DND-41 (cell line): Measurements from ENCODE around the gene ACOT13.

ENCODE experiments used
- EZH2 ChIP-seq: IDR thresholded peaks from 3 replicates; pipeline ENCODE4 v1.6.1; 2012; ENCODE audit warnings: borderline replicate concordance, low read depth, mild to moderate bottlenecking, moderate library complexity, low read length, inconsistent platforms; ENCODE audit not compliant: severe bottlenecking
- TF ChIP-seq, protein P1 (sequence below): IDR thresholded peaks from 2 replicates; pipeline ENCODE4 v1.5.1; 2012; ENCODE audit warnings: borderline replicate concordance, low read length, moderate library complexity, mild to moderate bottlenecking; ENCODE audit not compliant: poor library complexity, severe bottlenecking; ENCODE audit errors: extremely low read depth

DNA sequence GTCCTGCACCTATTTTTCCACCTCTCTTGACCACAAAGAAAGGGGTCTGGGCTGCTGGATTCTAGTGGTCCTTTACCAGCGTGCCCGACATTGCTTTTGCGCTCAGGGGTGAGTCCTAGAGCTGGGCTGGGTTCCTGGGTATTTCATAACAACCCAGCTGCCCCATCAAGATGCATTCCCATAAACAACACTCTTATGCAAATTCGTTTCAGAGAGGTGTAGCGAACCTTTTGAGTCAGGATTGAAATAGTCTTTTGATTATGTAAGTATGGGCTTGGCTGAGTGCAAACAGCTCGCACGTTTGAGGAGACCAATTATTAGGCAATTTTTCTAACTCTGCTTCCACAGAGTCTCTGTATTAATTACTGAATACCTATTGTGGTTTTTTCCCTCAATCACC, 13.7 kb downstream of the ACOT13 start:
- no peak for TF ChIP-seq EZH2
- TF ChIP-seq, protein P1, sequence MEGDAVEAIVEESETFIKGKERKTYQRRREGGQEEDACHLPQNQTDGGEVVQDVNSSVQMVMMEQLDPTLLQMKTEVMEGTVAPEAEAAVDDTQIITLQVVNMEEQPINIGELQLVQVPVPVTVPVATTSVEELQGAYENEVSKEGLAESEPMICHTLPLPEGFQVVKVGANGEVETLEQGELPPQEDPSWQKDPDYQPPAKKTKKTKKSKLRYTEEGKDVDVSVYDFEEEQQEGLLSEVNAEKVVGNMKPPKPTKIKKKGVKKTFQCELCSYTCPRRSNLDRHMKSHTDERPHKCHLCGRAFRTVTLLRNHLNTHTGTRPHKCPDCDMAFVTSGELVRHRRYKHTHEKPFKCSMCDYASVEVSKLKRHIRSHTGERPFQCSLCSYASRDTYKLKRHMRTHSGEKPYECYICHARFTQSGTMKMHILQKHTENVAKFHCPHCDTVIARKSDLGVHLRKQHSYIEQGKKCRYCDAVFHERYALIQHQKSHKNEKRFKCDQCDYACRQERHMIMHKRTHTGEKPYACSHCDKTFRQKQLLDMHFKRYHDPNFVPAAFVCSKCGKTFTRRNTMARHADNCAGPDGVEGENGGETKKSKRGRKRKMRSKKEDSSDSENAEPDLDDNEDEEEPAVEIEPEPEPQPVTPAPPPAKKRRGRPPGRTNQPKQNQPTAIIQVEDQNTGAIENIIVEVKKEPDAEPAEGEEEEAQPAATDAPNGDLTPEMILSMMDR = no peak
